Stimulated activated CD8-positive, alpha-beta memory T cell treated with anti-CD3 and anti-CD28 coated beads, Interleukin-2, amount 100 ng/mL, for 1 hour (primary cell): ENCODE data around the gene CDC5L.

Experiments
- DNase-seq, 2 donors: peaks; one replicate each; pipeline ENCODE4 v3.0.0-alpha.2; 2020; ENCODE audit warnings: low read depth in 2 of 2

CDC5L gene

DNA sequence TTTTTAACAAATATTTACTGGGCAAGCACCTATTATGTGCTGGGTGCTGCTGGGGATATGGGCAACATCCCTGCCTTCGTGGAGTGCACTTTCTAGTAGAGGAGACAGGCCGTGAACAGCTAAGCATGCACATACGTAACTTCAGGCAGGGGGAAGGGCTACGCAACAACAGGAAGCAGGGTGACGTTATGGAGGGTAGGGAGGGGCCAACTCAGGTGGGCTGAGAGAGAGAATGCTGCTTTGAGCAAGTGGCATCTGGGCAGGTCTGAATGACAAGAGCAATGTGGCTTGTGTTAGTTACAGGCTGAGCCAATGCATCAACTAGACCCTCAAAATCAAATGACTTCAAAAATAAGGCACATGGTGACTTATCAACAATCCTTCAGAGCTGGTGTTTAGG, 112.1 kb downstream of the CDC5L start:
- no peak for DNase-seq
